Testis (tissue), 3 donors: ENCODE measurements around the gene CMPK1. TPM values are rescaled to one million over a fixed set of nuclear protein-coding genes. Genes with fewer than 3 reads are reported as not detected.

Experiments
- DNase-seq: peaks from one replicate; pipeline ENCODE4 v3.0.0-alpha.2; 2019
- H3K27ac ChIP-seq, 2 donors: fragments of 200-600 bp; sonication (generic); one replicate each; pipeline ENCODE4 v1.5.1; 2019
- H3K27me3 ChIP-seq: fragments of 200-600 bp; sonication (generic); one replicate; pipeline ENCODE4 v1.5.1; 2019
- H3K36me3 ChIP-seq: fragments of 200-600 bp; sonication (generic); one replicate; pipeline ENCODE4 v1.5.1; 2017; ENCODE audit warnings: low read depth; ENCODE audit errors: missing control alignments
- H3K4me1 ChIP-seq: fragments of 200-600 bp; sonication (generic); one replicate; pipeline ENCODE4 v1.5.1; 2019
- H3K4me3 ChIP-seq, 2 donors: fragments of 200-600 bp; sonication (generic); one replicate each; pipeline ENCODE4 v1.5.1; 2017 to 2019
- H3K9me3 ChIP-seq: fragments of 200-600 bp; sonication (generic); one replicate; pipeline ENCODE4 v1.5.1; 2017
- POLR2A ChIP-seq: fragments of 450-650 bp; IDR thresholded peaks from one replicate; pipeline ENCODE4 v1.6.1; 2017; ENCODE audit warnings: antibody characterized with exemption, mild to moderate bottlenecking, moderate library complexity
- whole genome bisulfite sequencing, 2 donors: methylation state at CpG; one replicate each; pipeline ENCODE4 v1.1.5; 2018; 5-methylcytosine and 5-hydroxymethylcytosine counted together
- intact Hi-C: fragments of 100-400 bp; cut with DNase I; formaldehyde crosslinking; loops from one replicate; pipeline ENCODE4 v1.15.1; 2023; ENCODE audit warnings: low total_unique reads
- polyA plus RNA-seq: library from polyadenylated mRNA; stranded (reverse); fragments of 350-450 nt; fragmentation: Illumina TruSeq; extraction: RNeasy Lipid Tissue Mini Kit (QIAGEN cat#74804); gene quantifications from one replicate; pipeline ENCODE4 v1.2.3, GENCODE V29; 2014; ENCODE audit warnings: low read depth, low replicate concordance; ENCODE audit not compliant: insufficient read depth
- total RNA-seq, 2 donors: library from RNA; depleted of rRNA; stranded (reverse); fragments of >200 nt; gene quantifications; one replicate each; pipeline ENCODE4 v1.2.3, GENCODE V29; 2016
- TF ChIP-seq, protein P1 (sequence below), 3 experiments: fragments of 450-650 bp in 2 of 3; fragments of 200-600 bp in 1 of 3; sonication (generic) in 1 of 3; IDR thresholded peaks; one replicate each; pipeline ENCODE4 v1.5.1; 2016 to 2019; ENCODE audit warnings: antibody characterized with exemption in 3 of 3, mild to moderate bottlenecking in 2 of 3, moderate library complexity in 1 of 3

The CMPK1 gene
- total and polyA plus RNA-seq, 3 donors from 2014 or later, result 35.1 to 37.0 (median 36.1) TPM

DNA sequence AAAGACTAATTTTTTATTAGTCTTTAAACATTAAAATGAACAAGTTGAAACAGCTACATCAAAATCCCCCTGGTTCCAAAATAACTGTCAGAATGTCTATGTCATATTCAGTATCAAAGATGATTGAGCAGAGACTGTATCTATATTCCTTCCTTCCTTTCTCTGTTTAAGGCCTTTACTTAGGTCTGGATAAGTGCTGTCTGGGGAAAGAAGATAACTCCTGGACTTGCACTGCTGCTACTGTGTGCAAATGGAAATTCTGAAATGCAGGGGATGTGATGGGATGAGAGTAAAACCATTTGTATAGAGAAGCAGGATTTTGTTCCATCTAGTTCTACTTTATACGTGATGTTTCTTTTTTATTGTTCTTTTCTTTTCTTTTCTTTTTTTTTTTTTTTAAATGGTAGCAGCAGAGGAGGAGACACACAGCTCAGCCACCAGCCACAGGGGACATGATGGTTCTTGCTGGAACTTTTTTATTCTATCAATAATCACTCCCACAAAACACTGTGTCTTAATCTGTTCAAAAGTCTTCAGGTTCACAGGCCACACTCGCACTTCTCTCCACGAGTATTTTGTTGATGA lies 48.9 kb downstream of the CMPK1 start:
- Histone ChIP-seq H3K27ac (no peak overlapping the region), H3K9me3 (no peaks in the 10 kb centered on the region), H3K36me3 (no peaks in the 10 kb centered on the region), H3K4me3 (no peak overlapping the region), H3K27me3 (no peaks in the 10 kb centered on the region), H3K4me1 (no peaks in the 10 kb centered on the region)
- TF ChIP-seq, protein P1, sequence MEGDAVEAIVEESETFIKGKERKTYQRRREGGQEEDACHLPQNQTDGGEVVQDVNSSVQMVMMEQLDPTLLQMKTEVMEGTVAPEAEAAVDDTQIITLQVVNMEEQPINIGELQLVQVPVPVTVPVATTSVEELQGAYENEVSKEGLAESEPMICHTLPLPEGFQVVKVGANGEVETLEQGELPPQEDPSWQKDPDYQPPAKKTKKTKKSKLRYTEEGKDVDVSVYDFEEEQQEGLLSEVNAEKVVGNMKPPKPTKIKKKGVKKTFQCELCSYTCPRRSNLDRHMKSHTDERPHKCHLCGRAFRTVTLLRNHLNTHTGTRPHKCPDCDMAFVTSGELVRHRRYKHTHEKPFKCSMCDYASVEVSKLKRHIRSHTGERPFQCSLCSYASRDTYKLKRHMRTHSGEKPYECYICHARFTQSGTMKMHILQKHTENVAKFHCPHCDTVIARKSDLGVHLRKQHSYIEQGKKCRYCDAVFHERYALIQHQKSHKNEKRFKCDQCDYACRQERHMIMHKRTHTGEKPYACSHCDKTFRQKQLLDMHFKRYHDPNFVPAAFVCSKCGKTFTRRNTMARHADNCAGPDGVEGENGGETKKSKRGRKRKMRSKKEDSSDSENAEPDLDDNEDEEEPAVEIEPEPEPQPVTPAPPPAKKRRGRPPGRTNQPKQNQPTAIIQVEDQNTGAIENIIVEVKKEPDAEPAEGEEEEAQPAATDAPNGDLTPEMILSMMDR (IDR thresholded peaks at IDR 0.05), result no peak
- TF ChIP-seq POLR2A, result no peak
- no peak for DNase-seq
- 59 to 84% methylated on average over 3 of the region's 3 CpGs for WGBS, 2 donors
- intact Hi-C loops, result no loop called here

DNA sequence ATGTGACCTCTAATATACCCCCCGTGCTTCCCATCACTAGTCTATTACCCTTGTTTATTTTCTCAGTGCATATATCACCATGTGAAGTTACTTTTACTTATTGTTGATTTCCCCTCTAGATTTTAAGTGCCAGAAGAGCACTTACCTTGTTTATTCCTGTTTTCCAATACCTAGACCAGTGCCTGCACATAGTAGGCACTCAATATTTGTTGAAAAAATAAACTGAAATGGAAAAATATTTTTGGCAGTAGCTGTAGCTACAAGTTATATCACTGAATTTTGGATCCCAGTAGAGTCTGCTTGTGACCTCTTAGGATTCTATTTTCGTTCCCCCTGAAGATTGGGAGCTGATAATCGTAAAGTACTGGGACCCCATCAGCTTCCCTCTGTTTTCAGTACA lies 50.5 kb downstream of the CMPK1 start:
- no peaks in the 10 kb centered on the region for H3K4me1 ChIP-seq
- intact Hi-C loops, result no loop called here
- no peak for TF ChIP-seq POLR2A
- TF ChIP-seq, protein P1 (IDR thresholded peaks at IDR 0.05), result no peak
- H3K27me3 ChIP-seq, result no peaks in the 10 kb centered on the region
- H3K4me3 ChIP-seq, result no peak overlapping the region
- no peaks in the 10 kb centered on the region for H3K36me3 ChIP-seq
- 91 to 94% methylated on average over 3 of the region's 3 CpGs for WGBS, 2 donors
- H3K9me3 ChIP-seq, result no peaks in the 10 kb centered on the region
- H3K27ac ChIP-seq, result no peak overlapping the region
- DNase-seq, result no peak

DNA sequence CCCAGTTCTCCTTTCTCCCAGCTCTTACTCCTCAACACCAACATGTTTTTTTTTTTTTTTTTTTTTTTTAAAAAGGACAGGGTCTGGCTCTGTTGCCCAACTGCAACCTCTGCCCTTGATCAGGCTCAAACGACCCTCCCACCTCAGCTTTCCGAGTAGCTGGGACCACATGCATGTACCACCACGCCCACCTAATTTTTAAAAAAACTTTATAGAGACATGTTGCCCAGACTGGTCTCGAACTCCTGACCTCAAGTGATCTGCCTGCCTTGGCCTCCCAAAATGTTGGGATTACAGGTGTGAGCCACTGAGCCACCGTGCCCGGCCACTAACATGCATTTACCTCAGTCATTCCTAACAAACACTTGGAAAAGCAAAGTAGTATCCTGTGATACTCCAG lies 51.4 kb downstream of the CMPK1 start:
- DNase-seq, result no peak
- H3K9me3 ChIP-seq, result no peaks in the 10 kb centered on the region
- no peaks in the 10 kb centered on the region for H3K27me3 ChIP-seq
- H3K4me1 ChIP-seq, result no peaks in the 10 kb centered on the region
- H3K36me3 ChIP-seq, result no peaks in the 10 kb centered on the region
- no peak overlapping the region for H3K27ac ChIP-seq
- TF ChIP-seq, protein P1 (IDR thresholded peaks at IDR 0.05), result no peak
- TF ChIP-seq POLR2A, result no peak
- intact Hi-C loops, result no loop called here
- WGBS, 2 donors, result 80 to 83% methylated on average over 6 of the region's 6 CpGs
- no peak overlapping the region for H3K4me3 ChIP-seq

DNA sequence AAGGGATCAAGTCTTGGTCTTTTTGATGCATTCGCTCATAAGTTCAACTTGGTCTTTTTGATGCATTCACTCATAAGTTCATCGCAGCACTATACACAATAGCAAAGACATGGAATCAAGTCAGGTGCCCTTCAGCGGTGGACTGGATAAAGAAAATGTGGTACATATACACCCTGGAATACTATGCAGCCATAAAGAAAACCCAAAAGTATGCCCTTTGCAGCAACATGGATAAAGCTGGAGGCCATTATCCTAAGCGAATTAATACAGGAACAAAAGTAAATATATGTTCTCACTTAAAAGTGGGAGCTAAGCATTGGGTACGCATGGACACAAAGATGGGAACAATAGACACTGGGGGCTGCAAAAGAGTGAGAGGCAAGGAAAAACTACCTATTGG lies 52.7 kb downstream of the CMPK1 start:
- no peaks in the 10 kb centered on the region for H3K9me3 ChIP-seq
- WGBS, 2 donors, result 96 to 97% methylated on average over 5 of the region's 5 CpGs
- no peak overlapping the region for H3K4me3 ChIP-seq
- no peaks in the 10 kb centered on the region for H3K27me3 ChIP-seq
- TF ChIP-seq POLR2A, result no peak
- TF ChIP-seq, protein P1 (IDR thresholded peaks at IDR 0.05), result no peak
- intact Hi-C loops, result no loop called here
- DNase-seq, result no peak
- H3K4me1 ChIP-seq, result no peaks in the 10 kb centered on the region
- no peak overlapping the region for H3K27ac ChIP-seq
- H3K36me3 ChIP-seq, result no peaks in the 10 kb centered on the region
